GM11168 (cell line): ENCODE measurements around the gene AOPEP.

Experiments
- in situ Hi-C: fragments of 300-500 bp; cut with MboI; formaldehyde crosslinking; loops from one replicate; pipeline ENCODE4 v1.12.0; 2022; ENCODE audit warnings: low sequenced_read_pairs; ENCODE audit not compliant: unreplicated experiment

AOPEP gene

GRCh38 chr9:94757158-94757557 lies 30.7 kb downstream of the AOPEP start:
- in situ Hi-C loops = no loop called here

GRCh38 chr9:94758031-94758430 lies 31.5 kb downstream of the AOPEP start:
- in situ Hi-C loops = no loop called here

GRCh38 chr9:94758880-94759279 lies 32.4 kb downstream of the AOPEP start:
- in situ Hi-C loops = no loop called here

GRCh38 chr9:94760010-94760409 lies 33.5 kb downstream of the AOPEP start:
- in situ Hi-C loops = no loop called here

- in situ Hi-C loops = no loop called here
Observed at GRCh38 chr9:94760660-94761059, 34.2 kb downstream of the AOPEP start.

DNA sequence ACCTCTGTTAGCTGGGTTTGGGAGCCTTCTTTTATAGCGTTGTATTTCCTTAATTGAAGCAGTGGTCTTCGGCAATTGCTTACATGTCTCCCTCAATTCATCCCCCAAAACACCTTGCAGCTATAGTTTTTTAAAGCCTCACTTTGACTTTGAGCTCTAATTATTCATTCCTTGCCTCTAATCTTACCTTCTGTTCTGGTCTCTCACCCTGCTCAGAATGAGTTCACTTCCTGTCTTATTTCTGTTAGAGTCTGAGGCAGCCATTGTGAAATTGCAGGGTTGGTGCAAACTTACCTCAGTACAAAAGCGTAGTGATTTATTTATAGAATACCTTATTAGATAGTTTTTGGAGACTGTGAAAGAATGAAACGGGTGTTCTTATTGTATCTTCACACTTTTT lies 35.0 kb downstream of the AOPEP start:
- in situ Hi-C loops = no loop called here

- in situ Hi-C loops = no loop called here
Observed at GRCh38 chr9:94767331-94768072, 41.0 kb downstream of the AOPEP start.

DNA sequence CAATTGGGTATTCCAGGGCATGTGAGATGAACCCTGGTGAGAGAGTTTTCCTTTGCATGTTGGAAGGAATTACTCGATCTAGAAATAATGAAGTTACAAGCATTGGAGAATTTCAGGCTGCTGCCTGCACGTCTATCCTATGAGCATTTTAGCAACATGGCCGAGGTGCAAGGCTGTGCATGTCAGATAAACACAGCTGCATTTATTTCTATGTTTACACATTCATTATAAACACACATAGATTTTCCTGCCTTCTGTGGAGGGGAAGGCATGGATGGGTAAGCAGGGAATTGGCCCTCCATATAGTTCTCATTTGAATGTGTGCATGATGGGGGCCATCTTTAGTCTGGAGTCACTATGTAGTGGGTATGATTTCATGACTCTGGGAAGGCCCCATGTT lies 42.3 kb downstream of the AOPEP start:
- in situ Hi-C loops = no loop called here

DNA sequence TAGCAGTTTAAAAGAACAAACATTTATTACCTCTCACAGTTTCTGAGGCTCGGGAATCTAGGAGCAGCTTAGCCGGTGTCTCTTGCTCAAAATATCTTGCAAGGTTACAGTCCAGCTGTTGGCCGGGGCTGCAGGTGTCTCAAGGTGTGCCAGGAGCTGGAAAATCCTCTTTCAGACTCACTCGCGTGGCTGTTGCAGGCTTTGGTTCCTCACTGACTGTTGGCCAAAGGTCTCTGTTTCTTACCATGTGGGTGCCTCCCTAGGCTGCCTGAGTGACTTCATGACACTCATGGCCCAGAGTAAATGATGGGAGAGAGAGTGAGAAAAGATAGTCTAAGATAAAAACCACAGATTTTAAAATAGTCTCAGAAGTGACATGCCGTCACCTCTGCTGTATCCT lies 43.8 kb downstream of the AOPEP start:
- in situ Hi-C loops = no loop called here

DNA sequence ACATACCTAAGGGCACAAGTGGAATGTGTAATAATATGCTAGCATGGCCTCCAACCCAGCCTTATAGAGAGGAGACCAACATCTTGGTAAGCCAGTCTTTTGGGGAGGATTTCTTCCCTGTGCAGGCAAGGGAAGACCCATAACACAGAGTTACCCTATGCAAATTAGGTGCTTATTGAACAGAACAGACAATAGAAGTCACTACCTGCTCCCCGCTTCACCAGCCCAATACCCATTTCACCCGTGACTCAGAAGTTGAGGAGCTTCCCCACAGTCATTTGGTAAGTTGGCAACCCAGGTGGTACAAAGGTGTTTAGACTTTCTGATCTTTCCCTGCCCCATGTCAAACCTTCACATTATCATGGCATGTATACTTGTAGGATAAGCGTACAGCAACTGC lies 44.6 kb downstream of the AOPEP start:
- in situ Hi-C loops = no loop called here

DNA sequence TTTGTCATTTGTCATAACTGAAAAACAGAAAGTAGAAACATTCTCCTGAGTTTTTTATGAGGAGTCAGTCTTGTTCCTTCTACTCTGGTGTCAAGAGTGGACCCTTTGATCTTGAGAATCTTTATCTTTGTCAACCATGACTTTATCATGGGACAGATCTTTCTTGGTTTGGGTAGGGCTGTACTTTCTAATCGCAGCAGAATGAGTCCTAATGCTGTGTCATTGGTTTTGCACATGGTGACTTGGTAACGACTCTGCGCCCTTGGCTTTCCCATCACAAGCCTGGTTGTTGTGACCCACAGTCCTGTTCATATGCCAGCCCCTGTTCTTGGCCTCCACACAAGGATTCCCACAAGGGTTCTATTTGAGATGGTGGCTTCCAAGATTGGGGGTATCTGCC lies 45.6 kb downstream of the AOPEP start:
- in situ Hi-C loops = no loop called here

GRCh38 chr9:94772639-94773303 lies 46.3 kb downstream of the AOPEP start:
- in situ Hi-C loops = no loop called here

DNA sequence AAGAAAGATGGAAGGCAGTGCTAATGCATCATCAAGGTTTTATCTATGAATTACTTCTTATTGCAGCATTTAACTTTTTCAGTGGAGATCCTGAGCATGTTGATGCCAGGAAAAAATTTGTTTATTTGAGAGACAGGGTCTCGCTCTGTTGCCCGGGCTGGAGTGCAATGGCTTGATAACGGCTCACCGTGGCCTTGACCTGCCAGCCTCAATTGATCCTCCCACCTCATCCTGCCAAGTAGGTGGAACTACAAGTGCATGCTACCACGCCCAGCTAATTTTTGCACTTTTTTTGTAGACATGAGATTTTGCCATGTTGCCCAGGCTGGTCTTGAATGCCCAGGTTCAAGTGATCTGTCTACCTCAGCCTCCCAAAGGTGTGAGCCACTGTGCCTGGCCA lies 47.2 kb downstream of the AOPEP start:
- in situ Hi-C loops = no loop called here

DNA sequence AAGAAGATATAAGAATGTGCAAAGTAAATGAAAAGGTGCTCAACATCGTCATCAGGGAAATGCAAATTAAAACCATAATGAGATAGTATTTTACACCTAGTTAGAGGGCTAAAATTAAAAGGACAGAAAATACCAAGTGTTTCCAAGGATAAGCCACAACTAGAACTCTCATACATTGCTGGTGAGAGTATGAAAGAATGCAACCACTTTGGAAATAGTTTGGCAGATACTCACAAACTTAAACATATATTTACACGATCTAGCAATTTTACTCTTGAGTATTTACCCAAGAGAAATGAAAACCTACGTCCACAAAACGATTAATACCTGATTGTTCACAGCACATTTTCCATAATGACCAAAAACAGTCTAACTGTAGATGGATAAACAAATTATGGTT lies 51.5 kb downstream of the AOPEP start:
- in situ Hi-C loops = no loop called here

- in situ Hi-C loops = no loop called here
Observed at GRCh38 chr9:94779031-94779430, 52.5 kb downstream of the AOPEP start.

GRCh38 chr9:94779693-94780290 lies 53.3 kb downstream of the AOPEP start:
- in situ Hi-C loops = loop anchor here (10.0 kb wide), 1 partner anchor 345 kb away; no protein-coding TSS in a partner anchor

DNA sequence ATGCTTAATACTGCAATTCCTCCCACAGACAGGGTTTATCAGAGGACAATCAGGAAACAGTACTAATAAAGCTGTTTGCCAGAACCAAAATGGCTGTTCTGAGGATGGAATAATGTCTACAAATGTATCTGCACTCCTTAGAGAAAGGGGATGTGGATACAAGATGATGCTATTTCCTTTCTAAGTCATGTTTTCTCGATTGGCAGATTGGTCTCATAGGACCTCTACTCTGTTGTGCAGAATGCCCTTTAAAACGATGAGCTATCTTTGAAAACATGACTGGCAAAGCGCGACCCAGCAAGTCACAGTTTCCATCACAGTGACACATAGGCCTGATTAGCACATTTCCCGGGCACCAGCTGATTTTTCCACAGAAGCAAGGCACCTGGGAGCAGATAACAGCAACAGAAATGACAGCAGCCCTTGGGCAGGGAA lies 54.0 kb downstream of the AOPEP start:
- in situ Hi-C loops = loop anchor here (10.0 kb wide), 1 partner anchor 344 kb away; no protein-coding TSS in a partner anchor

DNA sequence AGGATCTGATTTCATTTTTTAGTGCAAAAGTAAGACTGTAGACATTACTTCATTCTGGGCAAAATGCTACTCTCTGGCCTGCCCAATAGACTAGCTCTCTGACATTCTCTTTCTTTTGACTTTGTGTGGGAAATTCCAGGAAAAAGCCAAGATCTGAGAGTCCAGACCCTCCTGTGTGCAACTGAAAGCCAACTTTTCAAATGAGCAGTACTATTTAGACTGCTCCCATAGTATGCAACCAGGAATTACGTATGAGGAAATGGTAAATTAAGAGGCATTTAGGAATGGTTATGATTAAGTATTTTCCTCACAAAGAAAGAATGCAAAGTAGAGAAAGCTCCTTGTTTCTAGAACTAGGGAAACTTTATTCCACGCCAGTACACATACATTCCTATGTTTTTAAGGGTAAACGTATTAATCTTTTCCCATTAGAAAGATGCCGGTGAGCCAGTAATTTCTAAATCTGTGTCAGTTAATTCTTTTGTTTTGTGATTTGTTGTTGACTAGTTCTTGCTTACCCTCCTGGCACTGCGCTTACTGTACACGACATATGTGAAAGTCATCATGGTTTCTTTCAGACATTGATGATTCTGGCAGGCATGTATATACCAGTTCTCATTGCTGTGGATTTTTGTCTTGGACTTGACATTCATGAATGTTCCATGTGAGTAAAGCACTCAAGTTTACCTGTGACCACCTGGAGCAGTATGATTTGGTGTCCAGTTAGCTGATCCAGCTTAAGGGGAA lies 56.0 kb downstream of the AOPEP start:
- in situ Hi-C loops = loop anchor here (10.0 kb wide), 1 partner anchor 342 kb away; no protein-coding TSS in a partner anchor

- in situ Hi-C loops = loop anchor here (10.0 kb wide), 1 partner anchor 342 kb away; no protein-coding TSS in a partner anchor
Observed at GRCh38 chr9:94783102-94783682, 56.7 kb downstream of the AOPEP start.

DNA sequence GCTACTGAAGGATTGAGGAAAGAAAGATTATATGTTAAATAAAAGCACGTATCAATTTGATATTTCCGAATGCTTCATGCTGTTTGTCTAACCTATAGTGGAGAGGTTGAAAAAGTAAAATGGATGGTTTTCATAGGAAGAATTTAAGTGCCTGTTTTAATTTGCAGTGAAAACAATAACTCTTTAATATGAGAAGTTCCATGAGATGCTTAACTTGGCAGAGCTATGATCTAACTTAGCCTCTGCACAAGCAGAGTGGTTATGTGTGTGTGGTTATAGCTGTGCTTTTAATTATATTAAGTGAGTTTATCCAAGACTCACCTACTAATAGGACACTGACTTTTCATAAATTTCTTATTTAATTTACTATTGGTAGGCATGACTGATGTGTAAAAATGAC lies 57.4 kb downstream of the AOPEP start:
- in situ Hi-C loops = loop anchor here (10.0 kb wide), 1 partner anchor 341 kb away; no protein-coding TSS in a partner anchor
